Activated CD4-positive, alpha-beta T cell treated with anti-CD3 and anti-CD28 coated beads, Interleukin-2, amount 10 ng/mL, durations not matched to agents 24 days and 14 days (primary cell): Measurements from ENCODE around the gene DYRK2. TPM values are rescaled to one million over a fixed set of nuclear protein-coding genes. Genes with fewer than 3 reads are reported as not detected.

Experiments
- DNase-seq: peaks from one replicate; pipeline ENCODE4 v3.0.0; 2022
- H3K27ac Mint-ChIP-seq: one replicate; pipeline ENCODE4 v1.8.0; 2022; ENCODE audit warnings: mild to moderate bottlenecking, mixed read lengths
- H3K27me3 Mint-ChIP-seq: one replicate; pipeline ENCODE4 v1.8.0; 2022; ENCODE audit warnings: mixed read lengths
- H3K36me3 Mint-ChIP-seq: one replicate; pipeline ENCODE4 v1.8.0; 2022; ENCODE audit warnings: low read depth, mild to moderate bottlenecking, mixed read lengths
- H3K4me1 Mint-ChIP-seq: one replicate; pipeline ENCODE4 v1.8.0; 2021; ENCODE audit warnings: mixed read lengths
- H3K4me3 Mint-ChIP-seq: one replicate; pipeline ENCODE4 v1.8.0; 2022; ENCODE audit warnings: mild to moderate bottlenecking, moderate library complexity, mixed read lengths
- H3K9me3 Mint-ChIP-seq: one replicate; pipeline ENCODE4 v1.8.0; 2021; ENCODE audit warnings: mixed read lengths
- intact Hi-C: fragments of 100-400 bp; cut with micrococcal nuclease; formaldehyde crosslinking; loops from one replicate; pipeline ENCODE4 v1.15.1; 2023
- total RNA-seq: library from RNA; stranded (reverse); gene quantifications from 2 replicates; pipeline ENCODE4 v1.2.3, GENCODE V29; 2022

Gene DYRK2
- total RNA-seq, 1 donor from 2014 or later: 35.5 TPM

GRCh38 chr12:67705394-67706370 is 57.1 kb downstream of the DYRK2 start:
- Mint-ChIP-seq H3K4me1 (peaks cover under 1% of the 10 kb centered on the region), H3K36me3 (no peaks in the 10 kb centered on the region), H3K9me3 (no peaks in the 10 kb centered on the region), H3K27ac (no peak overlapping the region), H3K4me3 (no peak overlapping the region), H3K27me3 (peaks cover 57% of the 10 kb centered on the region)
- no peak for DNase-seq
- intact Hi-C loops: no loop called here

- H3K27me3 Mint-ChIP-seq: peaks cover 33% of the 10 kb centered on the region
Measured at GRCh38 chr12:67709367-67709954, 60.9 kb downstream of the DYRK2 start.

GRCh38 chr12:67710582-67710981 is 62.0 kb downstream of the DYRK2 start:
- intact Hi-C loops: no loop called here
- H3K27me3 Mint-ChIP-seq: peaks cover 23% of the 10 kb centered on the region
- no peaks in the 10 kb centered on the region for H3K9me3 Mint-ChIP-seq
- H3K36me3 Mint-ChIP-seq: no peaks in the 10 kb centered on the region
- no peak overlapping the region for H3K27ac Mint-ChIP-seq
- no peak for DNase-seq
- H3K4me3 Mint-ChIP-seq: no peak overlapping the region
- H3K4me1 Mint-ChIP-seq: peaks cover 6% of the 10 kb centered on the region

More at GRCh38 chr12:67709367-67709954, 60.9 kb downstream of the DYRK2 start:
- Mint-ChIP-seq H3K9me3 (no peaks in the 10 kb centered on the region), H3K36me3 (no peaks in the 10 kb centered on the region), H3K4me3 (no peak overlapping the region), H3K4me1 (peaks cover 2% of the 10 kb centered on the region), H3K27ac (no peak overlapping the region)
- no peak for DNase-seq
- intact Hi-C loops: no loop called here

- no peak overlapping the region for H3K27ac Mint-ChIP-seq
- H3K4me3 Mint-ChIP-seq: no peak overlapping the region
- peaks cover 6% of the 10 kb centered on the region for H3K4me1 Mint-ChIP-seq
- DNase-seq: no peak
- H3K27me3 Mint-ChIP-seq: peaks cover 16% of the 10 kb centered on the region
- no peaks in the 10 kb centered on the region for H3K9me3 Mint-ChIP-seq
- intact Hi-C loops: no loop called here
- H3K36me3 Mint-ChIP-seq: no peaks in the 10 kb centered on the region
Measured at GRCh38 chr12:67712011-67712410, 63.5 kb downstream of the DYRK2 start.

GRCh38 chr12:67714648-67715047 is 66.1 kb downstream of the DYRK2 start:
- intact Hi-C loops: no loop called here
- Mint-ChIP-seq H3K4me1 (peaks cover 6% of the 10 kb centered on the region), H3K27ac (no peak overlapping the region)

More at GRCh38 chr12:67714648-67715047, 66.1 kb downstream of the DYRK2 start:
- H3K4me3 Mint-ChIP-seq: no peak overlapping the region
- H3K9me3 Mint-ChIP-seq: peaks cover 5% of the 10 kb centered on the region
- no peaks in the 10 kb centered on the region for H3K36me3 Mint-ChIP-seq
- peaks cover 14% of the 10 kb centered on the region for H3K27me3 Mint-ChIP-seq
- no peak for DNase-seq
